Progenitor cell of endocrine pancreas (in vitro differentiated cells): ENCODE data around the gene CDC42EP2. TPM values are rescaled to one million over a fixed set of nuclear protein-coding genes. Genes with fewer than 3 reads are reported as not detected.
A peak's percentile ranks its signal among the peaks of the same experiment; 100 is the strongest.

ENCODE experiments used
- DNase-seq: peaks from one replicate; pipeline ENCODE4 v3.0.0; 2021; ENCODE audit warnings: low spot score; ENCODE audit not compliant: unreplicated experiment
- H3K27ac Mint-ChIP-seq: 2 replicates; pipeline ENCODE4 v1.8.0; 2021; ENCODE audit warnings: mild to moderate bottlenecking, moderate library complexity, mixed read lengths
- H3K27me3 Mint-ChIP-seq: 2 replicates; pipeline ENCODE4 v1.8.0; 2021; ENCODE audit warnings: mixed read lengths
- H3K36me3 Mint-ChIP-seq: 2 replicates; pipeline ENCODE4 v1.8.0; 2022; ENCODE audit warnings: mixed read lengths; ENCODE audit not compliant: insufficient read depth
- H3K4me1 Mint-ChIP-seq: 2 replicates; pipeline ENCODE4 v1.8.0; 2021; ENCODE audit warnings: low read depth, mixed read lengths
- H3K4me3 Mint-ChIP-seq: 2 replicates; pipeline ENCODE4 v1.8.0; 2021; ENCODE audit warnings: low read depth, mild to moderate bottlenecking, moderate library complexity, mixed read lengths
- H3K9me3 Mint-ChIP-seq: 2 replicates; pipeline ENCODE4 v1.8.0; 2021; ENCODE audit warnings: low read depth, mixed read lengths
- total RNA-seq: library from RNA; stranded (reverse); gene quantifications from 2 replicates; pipeline ENCODE4 v1.2.1, GENCODE V29; 2021
- TF ChIP-seq, protein P1 (sequence below): fragments of 200-600 bp; sonication (generic); IDR thresholded peaks from one replicate; pipeline ENCODE4 v1.5.0; 2021; ENCODE audit warnings: antibody characterized with exemption, mild to moderate bottlenecking; ENCODE audit not compliant: unreplicated experiment

CDC42EP2 gene
- total RNA-seq, 1 donor from 2014 or later = 5.9 TPM

DNA sequence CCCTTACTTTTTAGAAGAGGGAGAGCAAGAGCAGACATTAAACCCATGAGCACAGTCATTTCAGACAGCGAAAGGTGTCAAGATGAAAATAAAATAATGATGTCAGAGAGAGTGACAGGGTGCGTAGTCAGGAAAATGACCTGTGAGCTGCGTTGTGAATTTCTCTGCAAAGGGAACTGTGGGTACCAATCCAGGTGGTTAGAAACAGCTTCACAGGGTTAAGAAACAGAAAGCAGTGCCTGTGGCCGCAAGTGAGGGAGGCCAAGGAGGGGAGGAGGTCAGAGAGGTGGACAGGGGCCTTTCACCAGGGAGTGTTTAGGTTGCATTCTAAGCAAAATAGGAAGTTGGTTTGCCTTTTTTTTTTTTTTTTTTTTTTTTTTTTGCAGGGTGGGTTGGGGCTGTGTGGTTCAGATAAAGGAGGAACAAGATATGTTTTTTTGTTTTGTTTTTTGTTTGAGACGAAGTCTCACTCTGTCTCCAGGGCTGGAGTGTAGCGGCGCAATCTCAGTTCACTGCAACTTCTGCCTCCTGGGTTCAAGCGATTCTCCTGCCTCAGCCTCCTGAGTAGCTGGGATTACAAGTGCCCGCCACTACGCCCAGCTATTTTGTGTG, 47.8 kb downstream of the CDC42EP2 start:
- H3K27me3 Mint-ChIP-seq = no peaks in the 10 kb centered on the region
- H3K4me3 Mint-ChIP-seq = no peak overlapping the region
- H3K9me3 Mint-ChIP-seq = no peaks in the 10 kb centered on the region
- no peak for DNase-seq
- peaks cover 20% of the 10 kb centered on the region for H3K4me1 Mint-ChIP-seq
- no peaks in the 10 kb centered on the region for H3K36me3 Mint-ChIP-seq
- TF ChIP-seq, protein P1, sequence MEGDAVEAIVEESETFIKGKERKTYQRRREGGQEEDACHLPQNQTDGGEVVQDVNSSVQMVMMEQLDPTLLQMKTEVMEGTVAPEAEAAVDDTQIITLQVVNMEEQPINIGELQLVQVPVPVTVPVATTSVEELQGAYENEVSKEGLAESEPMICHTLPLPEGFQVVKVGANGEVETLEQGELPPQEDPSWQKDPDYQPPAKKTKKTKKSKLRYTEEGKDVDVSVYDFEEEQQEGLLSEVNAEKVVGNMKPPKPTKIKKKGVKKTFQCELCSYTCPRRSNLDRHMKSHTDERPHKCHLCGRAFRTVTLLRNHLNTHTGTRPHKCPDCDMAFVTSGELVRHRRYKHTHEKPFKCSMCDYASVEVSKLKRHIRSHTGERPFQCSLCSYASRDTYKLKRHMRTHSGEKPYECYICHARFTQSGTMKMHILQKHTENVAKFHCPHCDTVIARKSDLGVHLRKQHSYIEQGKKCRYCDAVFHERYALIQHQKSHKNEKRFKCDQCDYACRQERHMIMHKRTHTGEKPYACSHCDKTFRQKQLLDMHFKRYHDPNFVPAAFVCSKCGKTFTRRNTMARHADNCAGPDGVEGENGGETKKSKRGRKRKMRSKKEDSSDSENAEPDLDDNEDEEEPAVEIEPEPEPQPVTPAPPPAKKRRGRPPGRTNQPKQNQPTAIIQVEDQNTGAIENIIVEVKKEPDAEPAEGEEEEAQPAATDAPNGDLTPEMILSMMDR = no peak
- H3K27ac Mint-ChIP-seq = no peak overlapping the region

DNA sequence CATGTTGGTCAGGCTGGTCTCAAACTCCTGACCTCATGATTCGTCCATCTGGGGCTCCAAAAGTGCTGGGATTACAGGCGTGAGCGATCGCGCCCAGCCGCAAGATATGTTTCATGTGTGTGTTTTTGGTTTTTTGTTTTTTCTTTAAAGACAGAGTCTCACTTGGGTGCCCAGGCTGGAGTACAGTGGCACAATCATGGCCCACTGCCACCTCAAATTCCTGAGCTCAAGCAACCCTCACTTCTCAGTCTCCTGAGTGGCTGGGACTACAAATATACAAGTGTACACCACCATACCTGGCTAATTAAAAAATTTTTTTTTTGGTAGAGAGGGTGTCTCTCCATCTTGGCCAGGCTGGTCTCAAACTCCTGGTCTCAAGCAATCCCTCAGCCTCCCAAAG, 48.3 kb downstream of the CDC42EP2 start:
- Mint-ChIP-seq H3K36me3 (no peaks in the 10 kb centered on the region), H3K27ac (no peak overlapping the region), H3K4me3 (no peak overlapping the region)

DNA sequence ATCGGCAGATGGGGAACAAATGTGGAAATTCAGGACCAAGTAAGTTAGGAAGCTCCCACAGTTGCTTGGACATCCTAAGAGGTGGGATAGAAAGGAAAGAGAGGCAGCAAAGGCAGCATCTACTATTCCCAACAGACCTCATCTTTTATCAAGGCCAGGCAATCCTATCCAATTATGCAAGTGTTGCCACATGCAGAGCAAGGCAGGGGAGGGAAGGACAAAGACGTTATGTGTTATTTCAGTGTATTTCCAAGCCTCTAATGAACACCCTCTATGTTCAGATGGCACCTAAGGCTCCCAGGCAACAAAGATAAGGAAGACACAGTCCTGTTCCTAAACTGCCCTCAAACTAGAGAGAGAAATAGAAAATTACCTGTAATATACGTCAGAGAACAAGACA, 49.1 kb downstream of the CDC42EP2 start:
- Mint-ChIP-seq H3K27ac (no peak overlapping the region), H3K9me3 (no peaks in the 10 kb centered on the region), H3K27me3 (no peaks in the 10 kb centered on the region), H3K36me3 (no peaks in the 10 kb centered on the region), H3K4me1 (peaks cover 15% of the 10 kb centered on the region), H3K4me3 (no peak overlapping the region)
- no peak for DNase-seq
- TF ChIP-seq, protein P1 = no peak

More for the DNA sequence above, 48.3 kb downstream of the CDC42EP2 start:
- Mint-ChIP-seq H3K4me1 (peaks cover 17% of the 10 kb centered on the region), H3K27me3 (no peaks in the 10 kb centered on the region), H3K9me3 (no peaks in the 10 kb centered on the region)
- TF ChIP-seq, protein P1 = no peak
- DNase-seq = no peak

DNA sequence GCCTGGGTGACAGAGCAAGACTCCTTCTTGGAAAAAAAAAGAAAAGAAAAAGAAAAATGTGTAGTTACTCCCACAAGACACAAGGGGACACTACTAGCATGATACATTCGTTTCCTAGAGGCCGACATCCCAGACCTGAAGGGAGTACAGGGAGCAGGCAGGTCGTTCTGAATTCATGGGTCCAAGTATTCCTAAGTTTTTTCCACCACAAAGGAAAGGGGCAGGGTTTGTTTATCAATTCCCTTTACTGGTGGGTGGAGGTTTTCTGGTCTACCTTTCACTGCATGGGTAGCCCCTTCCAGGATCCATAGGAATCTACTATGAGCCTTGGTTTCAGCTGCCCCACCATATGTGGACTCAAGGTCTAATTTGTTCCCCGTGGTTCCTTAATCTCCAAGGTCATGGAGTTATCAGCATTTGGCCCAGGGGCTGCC, 51.7 kb downstream of the CDC42EP2 start:
- peak overlapping the region; percentile 78 for H3K27ac Mint-ChIP-seq
- TF ChIP-seq, protein P1 = peak; percentile 75
- H3K27me3 Mint-ChIP-seq = no peaks in the 10 kb centered on the region
- H3K9me3 Mint-ChIP-seq = no peaks in the 10 kb centered on the region
- H3K4me3 Mint-ChIP-seq = no peak overlapping the region
- DNase-seq = no peak
- peaks cover 26% of the 10 kb centered on the region for H3K4me1 Mint-ChIP-seq
- H3K36me3 Mint-ChIP-seq = no peaks in the 10 kb centered on the region

DNA sequence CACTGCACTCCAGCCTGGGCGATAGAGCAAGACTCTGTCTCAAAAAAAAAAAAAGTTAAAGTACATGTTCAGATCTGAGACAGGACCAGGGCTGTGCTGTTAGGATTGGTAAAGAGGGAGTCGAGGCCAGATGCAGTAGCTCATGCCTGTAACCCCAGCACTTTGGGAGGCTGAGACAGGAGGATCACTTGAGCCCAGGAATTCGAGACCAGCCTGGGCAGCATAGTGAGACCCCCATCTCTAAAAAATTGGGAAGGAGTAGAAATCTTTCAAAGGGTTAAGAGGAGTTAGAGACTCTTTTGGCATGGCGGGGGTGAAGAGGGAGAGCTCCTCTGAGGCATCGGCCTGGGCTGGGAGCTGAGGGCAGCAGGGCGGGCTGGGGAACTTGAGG, 56.0 kb downstream of the CDC42EP2 start:
- no peaks in the 10 kb centered on the region for H3K36me3 Mint-ChIP-seq
- H3K4me3 Mint-ChIP-seq = no peak overlapping the region
- no peaks in the 10 kb centered on the region for H3K9me3 Mint-ChIP-seq
- TF ChIP-seq, protein P1 = no peak
- DNase-seq = no peak
- peak overlapping the region; percentile 94 for H3K27ac Mint-ChIP-seq
- H3K4me1 Mint-ChIP-seq = peaks cover 33% of the 10 kb centered on the region
- H3K27me3 Mint-ChIP-seq = no peaks in the 10 kb centered on the region

Other genes with a start within 250 kb of the CDC42EP2 start
- 25.1 and 25.9 TPM in 2 replicates for gene CDCA5, start 230.8 kb upstream of the CDC42EP2 start, total RNA-seq
- 40.4 and 43.3 TPM in 2 replicates for gene ZFPL1, start 230.6 kb upstream of the CDC42EP2 start, total RNA-seq
- 112 and 123 TPM in 2 replicates for gene VPS51, start 218.7 kb upstream of the CDC42EP2 start, total RNA-seq
- gene TM7SF2, start 203.0 kb upstream of the CDC42EP2 start, total RNA-seq = 123 and 124 TPM in 2 replicates
- 10.5 and 11.8 TPM in 2 replicates for gene ZNHIT2, start 197.2 kb upstream of the CDC42EP2 start, total RNA-seq
- 607 and 611 TPM in 2 replicates for gene FAU, start 192.7 kb upstream of the CDC42EP2 start, total RNA-seq
- gene MRPL49, start 192.5 kb upstream of the CDC42EP2 start, total RNA-seq = 38.8 and 39.6 TPM in 2 replicates
- 48.4 and 49.0 TPM in 2 replicates for gene SYVN1, start 180.3 kb upstream of the CDC42EP2 start, total RNA-seq
- gene SPDYC, start 144.6 kb upstream of the CDC42EP2 start, total RNA-seq = not detected in 2 replicates
- 239 and 245 TPM in 2 replicates for gene CAPN1, start 132.9 kb upstream of the CDC42EP2 start, total RNA-seq
- 24.4 and 27.4 TPM in 2 replicates for gene POLA2, start 52.9 kb upstream of the CDC42EP2 start, total RNA-seq
- gene DPF2, start 19.0 kb downstream of the CDC42EP2 start, total RNA-seq = 81.9 and 96.5 TPM in 2 replicates
- 3.0 and 3.8 TPM in 2 replicates for gene TIGD3, start 39.9 kb downstream of the CDC42EP2 start, total RNA-seq
- 4.0 and 5.3 TPM in 2 replicates for gene SLC25A45, start 67.8 kb downstream of the CDC42EP2 start, total RNA-seq
- gene FRMD8, start 71.8 kb downstream of the CDC42EP2 start, total RNA-seq = 27.3 and 27.5 TPM in 2 replicates
- gene NEAT1, start 107.9 kb downstream of the CDC42EP2 start, total RNA-seq = 78.8 and 99.9 TPM in 2 replicates
- 16,546 and 17,116 TPM in 2 replicates for gene MALAT1, start 184.2 kb downstream of the CDC42EP2 start, total RNA-seq
- gene SCYL1, start 210.2 kb downstream of the CDC42EP2 start, total RNA-seq = 61.4 and 66.3 TPM in 2 replicates
- 55.3 and 57.7 TPM in 2 replicates for gene LTBP3, start 243.5 kb downstream of the CDC42EP2 start, total RNA-seq